Left ventricle myocardium inferior (tissue), 1 donor: ENCODE data around the gene PMEL. TPM values are rescaled to one million over a fixed set of nuclear protein-coding genes. Genes with fewer than 3 reads are reported as not detected.
A peak's percentile ranks its signal among the peaks of the same experiment; 100 is the strongest.
"Not testable (repeated sequence)": the region's sequence is repeated elsewhere in the genome, so short reads cannot be mapped to it uniquely, and the experiment has no call there.

Experiments used
- DNase-seq: peaks from one replicate; pipeline ENCODE4 v3.0.0-alpha.2; 2020
- H3K27ac ChIP-seq: fragments of 200-600 bp; replicated peaks from 2 replicates; pipeline ENCODE4 v1.8.0; 2021
- H3K27me3 ChIP-seq: fragments of 200-600 bp; 2 replicates; pipeline ENCODE4 v1.8.0; 2021; ENCODE audit warnings: low read depth
- H3K36me3 ChIP-seq: fragments of 200-600 bp; 2 replicates; pipeline ENCODE4 v1.8.0; 2021
- H3K4me1 ChIP-seq: fragments of 200-600 bp; 2 replicates; pipeline ENCODE4 v1.8.0; 2021
- H3K4me3 ChIP-seq: fragments of 200-600 bp; 2 replicates; pipeline ENCODE4 v1.8.0; 2021; ENCODE audit warnings: mild to moderate bottlenecking, moderate library complexity
- H3K9me3 ChIP-seq: fragments of 200-600 bp; replicated peaks from 2 replicates; pipeline ENCODE4 v1.8.0; 2021
- intact Hi-C: fragments of 100-400 bp; cut with micrococcal nuclease; formaldehyde crosslinking; loops from one replicate; pipeline ENCODE4 v1.11.0; 2022
- total RNA-seq: library from RNA; stranded (reverse); fragmentation: NEBNext Ultra II Directional; extraction: Animal tissue kit (Norgen Biotek cat#: 25700); gene quantifications from one replicate; pipeline ENCODE4 v1.2.1, GENCODE V29; 2021
- TF ChIP-seq, protein P1 (sequence below): fragments of 200-600 bp; IDR thresholded peaks from 2 replicates; pipeline ENCODE4 v1.8.0; 2021; ENCODE audit warnings: antibody characterized with exemption, mild to moderate bottlenecking, borderline replicate concordance
- donor health status: DM: no; HTN: yes; CAD: no; lungs with severe emphysema.

The PMEL gene
- total RNA-seq, 1 donor from 2014 or later = 0.16 TPM

DNA sequence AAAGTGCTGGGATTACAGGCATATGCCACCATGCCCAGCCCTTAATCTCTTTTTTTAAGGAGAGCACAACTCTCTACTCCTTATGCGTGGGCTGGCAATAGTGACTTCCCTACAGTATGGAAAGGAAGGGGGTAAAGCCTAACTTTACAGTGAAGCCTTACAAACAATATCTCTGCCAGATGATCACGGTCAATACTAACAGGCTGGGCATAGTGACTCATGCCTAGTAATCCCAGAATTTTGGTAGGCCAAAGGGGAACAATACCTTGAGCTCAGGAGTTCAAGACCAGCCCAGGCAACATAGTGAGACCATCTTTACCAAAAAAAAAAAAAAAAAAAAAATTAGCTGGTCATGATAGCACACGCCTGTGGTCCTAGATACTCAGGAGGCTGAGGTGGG, 43.7 kb downstream of the PMEL start:
- no peak for DNase-seq
- H3K36me3 ChIP-seq = peaks cover 18% of the 10 kb centered on the region
- H3K4me3 ChIP-seq = no peak overlapping the region
- H3K9me3 ChIP-seq = no peaks in the 10 kb centered on the region
- TF ChIP-seq, protein P1, sequence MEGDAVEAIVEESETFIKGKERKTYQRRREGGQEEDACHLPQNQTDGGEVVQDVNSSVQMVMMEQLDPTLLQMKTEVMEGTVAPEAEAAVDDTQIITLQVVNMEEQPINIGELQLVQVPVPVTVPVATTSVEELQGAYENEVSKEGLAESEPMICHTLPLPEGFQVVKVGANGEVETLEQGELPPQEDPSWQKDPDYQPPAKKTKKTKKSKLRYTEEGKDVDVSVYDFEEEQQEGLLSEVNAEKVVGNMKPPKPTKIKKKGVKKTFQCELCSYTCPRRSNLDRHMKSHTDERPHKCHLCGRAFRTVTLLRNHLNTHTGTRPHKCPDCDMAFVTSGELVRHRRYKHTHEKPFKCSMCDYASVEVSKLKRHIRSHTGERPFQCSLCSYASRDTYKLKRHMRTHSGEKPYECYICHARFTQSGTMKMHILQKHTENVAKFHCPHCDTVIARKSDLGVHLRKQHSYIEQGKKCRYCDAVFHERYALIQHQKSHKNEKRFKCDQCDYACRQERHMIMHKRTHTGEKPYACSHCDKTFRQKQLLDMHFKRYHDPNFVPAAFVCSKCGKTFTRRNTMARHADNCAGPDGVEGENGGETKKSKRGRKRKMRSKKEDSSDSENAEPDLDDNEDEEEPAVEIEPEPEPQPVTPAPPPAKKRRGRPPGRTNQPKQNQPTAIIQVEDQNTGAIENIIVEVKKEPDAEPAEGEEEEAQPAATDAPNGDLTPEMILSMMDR = no peak
- no peak overlapping the region for H3K27ac ChIP-seq
- intact Hi-C loops = no loop called here
- H3K27me3 ChIP-seq = no peaks in the 10 kb centered on the region
- H3K4me1 ChIP-seq = peaks cover 33% of the 10 kb centered on the region

DNA sequence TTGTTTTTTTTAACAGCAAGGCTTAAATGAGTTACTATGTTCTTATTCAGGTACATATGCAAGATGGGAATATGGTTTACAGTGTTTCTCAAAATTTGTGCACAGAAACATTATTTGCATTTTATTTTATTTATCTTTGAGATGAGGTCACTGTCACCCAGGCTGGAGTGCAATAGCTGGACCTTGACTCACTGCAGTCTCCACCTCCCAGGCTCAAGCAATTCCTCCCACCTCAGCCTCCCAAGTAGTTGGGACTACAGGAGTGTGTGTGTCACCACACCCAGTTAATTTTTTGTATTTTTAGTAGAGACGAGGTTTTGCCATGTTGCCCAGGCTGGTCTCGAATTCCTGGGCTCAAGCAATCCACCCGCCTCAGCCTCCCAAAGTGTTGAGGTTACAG, 46.8 kb downstream of the PMEL start:
- DNase-seq, H3K4me3 ChIP-seq, intact Hi-C loops, H3K9me3 ChIP-seq, H3K27ac ChIP-seq, H3K27me3 ChIP-seq: not testable (repeated sequence)
- Histone ChIP-seq H3K36me3 (peaks cover 23% of the 10 kb centered on the region), H3K4me1 (peaks cover 25% of the 10 kb centered on the region)

DNA sequence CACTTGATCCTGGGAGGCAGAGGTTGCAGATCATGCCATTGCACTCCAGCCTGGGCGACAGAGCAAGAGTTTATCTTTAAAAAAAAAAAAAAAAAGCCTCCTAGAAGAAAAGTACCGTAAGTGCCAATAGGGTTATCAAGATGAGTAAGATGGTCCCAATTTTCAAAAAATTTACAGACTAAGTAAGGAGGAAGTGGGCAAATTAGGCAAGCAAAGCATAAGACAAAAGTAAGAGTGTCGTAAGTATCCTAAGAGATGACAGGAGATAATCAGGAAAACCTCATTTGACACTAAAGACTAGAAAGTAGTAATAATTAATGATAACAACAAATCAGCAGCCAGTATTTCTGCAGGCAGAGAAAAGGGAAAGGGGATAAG, 50.4 kb downstream of the PMEL start:
- Histone ChIP-seq H3K27ac (no peak overlapping the region), H3K36me3 (peaks cover 6% of the 10 kb centered on the region), H3K27me3 (no peaks in the 10 kb centered on the region), H3K4me3 (no peak overlapping the region), H3K4me1 (peaks cover 29% of the 10 kb centered on the region), H3K9me3 (no peaks in the 10 kb centered on the region)
- intact Hi-C loops = no loop called here
- DNase-seq = no peak
- TF ChIP-seq, protein P1 = no peak

DNA sequence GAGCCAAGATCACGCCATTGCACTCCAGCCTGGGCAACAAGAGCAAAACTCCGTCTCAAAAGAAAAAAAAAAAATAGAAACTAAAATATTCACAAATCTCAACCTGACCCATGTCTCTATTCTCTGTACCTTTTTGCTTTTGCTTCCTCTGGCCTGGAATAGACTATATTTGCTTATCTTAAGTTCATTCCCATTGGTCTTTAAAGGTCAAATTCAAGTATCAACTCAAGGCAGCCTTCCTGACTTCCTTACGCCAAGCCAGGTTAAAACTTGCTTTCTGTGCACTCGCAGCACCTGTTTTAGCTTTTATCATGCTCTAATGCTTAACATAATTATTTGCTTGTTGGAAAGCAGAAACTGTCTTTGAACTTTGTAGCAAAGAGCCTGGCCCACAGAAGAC, 52.9 kb downstream of the PMEL start:
- DNase-seq = no peak
- no peaks in the 10 kb centered on the region for H3K27me3 ChIP-seq
- peaks cover 39% of the 10 kb centered on the region for H3K4me1 ChIP-seq
- no peak overlapping the region for H3K4me3 ChIP-seq
- H3K9me3 ChIP-seq = no peaks in the 10 kb centered on the region
- H3K27ac ChIP-seq = peak overlapping the region; percentile 28
- H3K36me3 ChIP-seq = peaks cover 6% of the 10 kb centered on the region
- TF ChIP-seq, protein P1 = no peak
- intact Hi-C loops = no loop called here

DNA sequence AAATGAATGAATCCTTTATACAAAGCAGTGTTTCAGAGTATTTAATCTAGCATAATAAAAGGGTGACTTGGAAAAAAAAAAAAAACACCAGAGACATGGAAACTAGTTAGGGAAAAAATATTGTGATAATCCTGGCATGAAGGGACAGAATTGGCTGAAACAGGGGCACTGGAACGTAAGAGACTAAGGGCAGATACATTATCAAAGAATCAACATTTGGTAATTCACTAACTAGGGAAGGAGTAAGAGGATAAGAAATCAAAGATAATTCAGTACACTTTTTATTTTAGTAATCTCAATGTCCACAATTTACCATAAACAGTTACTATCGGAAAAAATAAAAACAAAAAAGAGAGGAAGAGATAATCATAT, 56.3 kb downstream of the PMEL start:
- TF ChIP-seq, protein P1 = no peak

DNA sequence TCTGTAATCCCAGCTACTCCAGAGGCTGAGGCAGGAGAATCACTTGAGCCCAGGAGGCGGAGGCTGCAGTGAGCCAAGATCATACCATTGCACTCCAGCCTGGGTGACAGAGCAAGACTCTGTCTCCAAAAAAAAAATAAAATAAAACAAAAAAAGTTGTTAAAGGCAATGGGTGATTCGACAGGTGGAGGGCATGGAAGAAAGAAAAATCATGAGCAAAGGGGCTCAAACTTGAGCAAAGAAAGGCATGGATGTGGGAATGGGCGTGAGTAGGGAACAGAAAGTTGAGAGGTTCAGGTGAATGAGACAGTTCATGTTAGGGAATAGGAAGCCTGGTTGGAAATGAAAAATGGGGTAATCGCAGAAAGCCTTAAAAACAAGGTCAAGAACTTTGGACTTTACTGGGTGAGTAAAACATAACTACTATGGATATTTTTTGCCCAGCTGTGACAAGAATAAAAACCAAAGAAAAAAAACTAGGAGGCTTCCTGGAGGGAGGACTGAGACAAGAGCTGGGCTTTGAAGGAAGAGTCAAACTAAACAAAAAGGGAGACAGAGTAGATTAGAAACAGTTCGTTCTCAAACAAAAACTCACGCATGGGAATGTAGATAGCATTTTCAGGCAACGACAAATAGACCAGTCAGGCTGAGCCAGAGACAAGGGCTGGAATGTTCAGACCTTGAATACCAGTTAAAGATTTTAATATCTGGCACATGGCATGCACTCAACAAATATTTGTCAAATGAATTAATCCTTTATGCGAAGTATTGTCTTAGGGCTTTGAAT, 56.9 kb downstream of the PMEL start:
- H3K36me3 ChIP-seq = no peaks in the 10 kb centered on the region
- DNase-seq = no peak
- TF ChIP-seq, protein P1 = no peak
- H3K9me3 ChIP-seq = no peaks in the 10 kb centered on the region
- H3K27me3 ChIP-seq = no peaks in the 10 kb centered on the region
- H3K27ac ChIP-seq = peak overlapping the region; percentile 51
- intact Hi-C loops = no loop called here
- H3K4me3 ChIP-seq = no peak overlapping the region
- H3K4me1 ChIP-seq = peaks cover 29% of the 10 kb centered on the region

More for the DNA sequence above, 56.3 kb downstream of the PMEL start:
- no peaks in the 10 kb centered on the region for H3K27me3 ChIP-seq
- DNase-seq = no peak
- H3K36me3 ChIP-seq = no peaks in the 10 kb centered on the region
- intact Hi-C loops = no loop called here
- H3K4me3 ChIP-seq = no peak overlapping the region
- peak overlapping the region; percentile 51 for H3K27ac ChIP-seq
- H3K9me3 ChIP-seq = no peaks in the 10 kb centered on the region
- H3K4me1 ChIP-seq = peaks cover 29% of the 10 kb centered on the region
